Stimulated activated CD8-positive, alpha-beta memory T cell treated with anti-CD3 and anti-CD28 coated beads, Interleukin-7, amount 100 ng/mL, for 1 hour (primary cell): ENCODE results near the gene ALDH8A1.

Source experiments
- DNase-seq, 2 donors: peaks; one replicate each; pipeline ENCODE4 v3.0.0-alpha.2; 2020; ENCODE audit warnings: low read depth in 2 of 2

The ALDH8A1 gene, protein sequence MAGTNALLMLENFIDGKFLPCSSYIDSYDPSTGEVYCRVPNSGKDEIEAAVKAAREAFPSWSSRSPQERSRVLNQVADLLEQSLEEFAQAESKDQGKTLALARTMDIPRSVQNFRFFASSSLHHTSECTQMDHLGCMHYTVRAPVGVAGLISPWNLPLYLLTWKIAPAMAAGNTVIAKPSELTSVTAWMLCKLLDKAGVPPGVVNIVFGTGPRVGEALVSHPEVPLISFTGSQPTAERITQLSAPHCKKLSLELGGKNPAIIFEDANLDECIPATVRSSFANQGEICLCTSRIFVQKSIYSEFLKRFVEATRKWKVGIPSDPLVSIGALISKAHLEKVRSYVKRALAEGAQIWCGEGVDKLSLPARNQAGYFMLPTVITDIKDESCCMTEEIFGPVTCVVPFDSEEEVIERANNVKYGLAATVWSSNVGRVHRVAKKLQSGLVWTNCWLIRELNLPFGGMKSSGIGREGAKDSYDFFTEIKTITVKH

DNA sequence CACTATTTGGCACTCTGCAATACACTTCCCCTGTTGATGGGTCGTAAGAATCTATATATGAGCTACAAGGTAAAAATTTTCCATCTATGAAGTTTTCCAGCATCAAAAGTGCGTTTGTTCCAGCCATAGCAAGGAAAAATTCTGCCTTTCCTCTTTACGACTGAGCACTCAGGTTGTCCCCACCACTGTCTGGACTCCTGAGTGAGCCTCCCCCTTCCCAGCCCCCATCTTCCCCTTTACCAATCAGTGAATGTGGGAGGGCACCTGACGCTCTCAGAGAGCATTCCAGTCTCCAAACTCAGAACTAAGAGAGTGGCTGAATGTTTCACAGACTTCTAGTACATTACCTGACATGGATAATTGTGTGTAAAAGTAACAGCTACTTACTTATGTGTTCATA, at the start of gene ALDH8A1:
TSS of gene ALDH8A1 (minus strand) at position 175 of the 400 bp plus-strand sequence. CDS start at position 127, 48 bp downstream.
- DNase-seq: no peak

DNA sequence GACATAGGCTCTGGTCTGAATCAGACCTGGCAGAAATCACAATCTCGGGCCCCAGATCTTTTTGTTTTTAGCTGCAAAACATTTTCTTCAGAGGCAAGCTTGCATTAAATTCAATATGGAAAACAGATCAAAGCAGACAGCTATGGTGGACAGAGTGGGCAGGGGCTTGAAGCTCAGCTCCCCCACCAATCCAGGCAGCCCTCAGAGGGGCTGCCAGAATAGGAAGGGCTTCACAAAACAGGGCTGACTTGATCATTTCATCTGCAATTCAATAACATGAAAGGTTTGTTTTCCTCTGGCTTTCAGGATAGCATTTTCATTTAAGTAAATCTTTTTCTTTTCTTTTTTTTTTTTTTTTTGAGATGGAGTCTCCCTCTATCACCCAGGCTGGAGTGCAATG, 49.2 kb upstream of the ALDH8A1 start:
- DNase-seq: no peak

DNA sequence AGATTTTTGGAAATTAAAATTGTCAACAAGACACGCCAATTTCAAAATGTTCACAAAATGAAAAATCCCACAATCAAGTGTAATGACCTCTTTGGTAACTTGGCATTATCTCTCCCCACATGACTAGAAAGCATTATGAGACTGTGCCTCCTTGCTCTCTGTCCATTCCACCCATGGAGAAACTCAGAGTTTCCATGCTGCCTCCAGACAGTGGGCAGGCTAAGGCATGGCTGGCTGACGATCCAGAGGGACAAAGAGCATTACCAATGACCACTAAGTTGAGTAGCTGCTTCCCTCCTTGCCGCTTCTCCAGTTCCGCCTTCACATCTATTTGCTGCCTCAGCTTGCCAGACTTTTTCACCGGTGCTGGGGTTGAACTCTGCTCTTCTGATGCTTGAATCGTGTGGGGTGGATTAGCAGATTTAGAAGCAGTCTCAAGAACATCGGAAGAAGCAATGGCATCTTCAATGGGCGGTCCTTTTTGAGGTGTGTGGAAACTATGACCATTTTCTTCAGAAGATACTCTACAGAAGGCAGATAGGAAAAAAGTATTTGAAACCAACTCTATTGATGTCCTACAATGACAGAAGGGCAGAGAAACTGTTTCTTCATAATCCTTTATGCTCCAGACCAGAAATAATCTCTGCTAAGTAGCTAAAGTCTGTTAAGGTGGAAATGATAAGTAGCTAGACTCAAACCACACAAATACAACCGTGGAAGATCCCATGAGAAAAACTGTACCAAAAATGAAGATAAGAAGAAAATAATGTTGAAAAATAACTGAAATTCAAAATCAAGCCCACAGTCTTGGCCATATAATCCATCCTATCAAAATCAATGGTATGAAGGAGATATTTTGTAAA, 47.5 kb upstream of the ALDH8A1 start:
- DNase-seq: no peak

DNA sequence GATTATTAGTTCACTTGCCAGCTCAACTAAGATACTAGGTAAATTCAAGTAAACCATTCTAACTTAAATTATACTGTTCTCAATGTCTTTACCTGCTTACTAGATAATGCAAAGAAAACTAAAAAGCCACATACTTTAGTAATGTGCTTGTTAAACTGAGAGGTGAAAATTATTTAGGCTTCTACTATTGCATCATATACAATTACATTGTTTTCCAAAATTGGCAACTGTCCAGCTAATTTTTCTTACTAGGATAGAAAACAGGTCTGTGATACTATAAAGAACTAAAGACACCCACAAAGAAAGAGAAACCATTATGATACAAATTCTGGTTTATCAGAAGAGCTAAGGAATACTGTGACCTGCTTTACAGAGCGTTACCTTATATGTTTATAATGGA, 45.6 kb upstream of the ALDH8A1 start:
- no peak for DNase-seq

DNA sequence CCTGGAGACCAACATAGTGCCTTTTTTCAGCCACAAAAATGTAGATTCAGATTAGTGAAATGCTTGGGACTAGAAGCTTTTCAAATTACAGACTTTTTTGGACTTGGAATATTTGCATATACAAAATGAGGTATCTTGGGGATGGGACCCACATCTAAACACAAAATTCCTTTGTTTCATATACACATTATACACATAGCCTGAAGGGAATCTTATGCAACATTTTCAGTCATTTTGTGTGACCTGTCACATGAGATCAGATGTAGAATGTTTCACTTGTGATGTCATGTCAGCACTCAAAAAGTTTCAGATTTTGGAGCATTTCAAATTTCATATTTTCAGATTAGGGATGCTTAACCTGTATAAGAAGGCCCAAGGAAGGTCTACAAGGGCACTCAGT, 44.5 kb upstream of the ALDH8A1 start:
- no peak for DNase-seq

DNA sequence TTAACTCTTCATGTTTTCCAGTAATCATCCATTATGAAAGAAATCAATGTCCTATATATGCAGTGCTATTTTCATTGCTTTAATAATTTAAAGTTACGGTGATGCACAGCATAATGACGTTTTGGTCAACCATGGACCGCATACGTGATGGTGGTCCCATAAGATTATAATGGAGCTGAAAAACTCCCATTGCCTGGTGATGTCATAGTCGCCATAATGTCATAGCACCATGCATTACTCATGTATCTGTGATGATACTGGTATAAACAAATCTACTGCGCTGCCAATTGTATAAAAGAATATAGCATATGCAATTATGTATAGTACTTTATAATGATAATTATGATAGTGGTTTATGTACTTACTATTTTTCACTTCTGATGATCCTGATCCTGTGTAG, 42.3 kb upstream of the ALDH8A1 start:
- DNase-seq: no peak

DNA sequence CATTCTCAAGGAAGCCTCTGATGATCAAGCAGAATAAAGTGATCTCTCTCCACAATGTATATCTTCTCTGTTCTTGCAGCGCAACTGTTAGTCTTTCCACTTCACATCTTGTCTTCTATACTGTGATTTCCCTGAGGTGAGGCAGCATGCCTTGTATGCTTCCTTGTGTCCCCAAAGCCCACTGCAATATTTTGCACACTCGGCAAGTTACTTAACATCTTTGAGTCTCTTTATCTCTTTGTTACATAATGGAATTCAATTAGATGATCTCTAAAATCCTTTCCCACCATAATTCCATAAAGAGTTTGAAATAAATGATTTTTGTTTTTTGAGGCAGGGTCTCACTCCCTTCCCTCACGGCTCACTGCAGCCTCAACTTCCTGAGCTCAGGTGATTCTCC, 40.4 kb upstream of the ALDH8A1 start:
- DNase-seq: no peak

DNA sequence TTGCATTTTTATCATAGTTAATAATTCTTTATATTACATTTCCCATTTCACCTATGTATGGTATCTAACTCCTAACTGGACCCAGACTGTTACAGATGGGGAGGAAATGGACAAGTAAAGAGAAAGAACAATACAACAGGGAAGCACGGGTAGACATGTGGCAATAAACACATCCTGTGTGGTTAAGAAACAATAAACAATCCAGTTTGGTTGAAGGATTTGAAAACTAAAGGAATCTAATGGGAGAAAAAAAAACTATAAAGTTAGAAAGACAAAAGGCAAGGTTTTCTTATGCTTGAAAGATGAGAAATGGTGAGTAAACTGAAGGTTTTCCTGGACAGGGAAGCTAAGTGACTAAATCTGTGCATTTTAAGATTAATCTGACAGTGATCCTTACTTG, 34.9 kb upstream of the ALDH8A1 start:
- no peak for DNase-seq

DNA sequence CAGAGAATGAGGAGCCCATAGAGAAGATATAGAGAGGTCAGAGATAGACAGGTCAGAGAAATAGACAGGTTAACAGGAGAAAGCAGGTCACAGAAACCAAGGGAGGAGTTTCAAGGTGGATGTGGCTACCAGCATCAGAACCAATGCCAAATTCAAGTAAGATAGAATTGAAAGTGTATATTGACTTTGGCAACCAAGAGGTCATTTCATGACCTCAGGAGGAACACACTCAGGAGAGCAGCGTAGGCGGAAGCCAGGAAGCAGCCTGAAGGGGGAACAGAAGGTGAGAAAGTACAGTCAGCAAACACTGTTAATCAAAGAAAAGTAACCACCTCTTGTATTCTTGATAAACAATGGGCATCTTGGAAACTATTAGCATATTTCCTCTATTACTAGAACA, 33.9 kb upstream of the ALDH8A1 start:
- no peak for DNase-seq

DNA sequence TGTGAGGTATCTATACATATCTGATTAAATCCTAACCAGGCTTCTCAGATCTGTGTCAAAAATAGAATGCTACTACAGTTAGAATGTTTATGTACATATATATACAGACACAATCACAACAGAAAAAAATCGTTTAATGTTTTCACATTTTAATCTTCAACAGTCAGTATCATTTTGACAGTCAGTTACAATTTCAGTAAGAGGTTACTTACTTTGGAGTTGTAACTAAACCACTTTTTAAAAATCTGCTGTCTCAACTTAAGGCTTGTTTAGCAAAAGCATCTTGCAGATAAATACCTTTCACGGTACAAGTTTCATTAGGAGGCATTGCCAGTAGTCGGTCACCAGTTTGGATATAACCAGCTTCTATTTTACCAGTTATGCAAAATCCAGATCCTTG, 32.3 kb upstream of the ALDH8A1 start:
- no peak for DNase-seq

DNA sequence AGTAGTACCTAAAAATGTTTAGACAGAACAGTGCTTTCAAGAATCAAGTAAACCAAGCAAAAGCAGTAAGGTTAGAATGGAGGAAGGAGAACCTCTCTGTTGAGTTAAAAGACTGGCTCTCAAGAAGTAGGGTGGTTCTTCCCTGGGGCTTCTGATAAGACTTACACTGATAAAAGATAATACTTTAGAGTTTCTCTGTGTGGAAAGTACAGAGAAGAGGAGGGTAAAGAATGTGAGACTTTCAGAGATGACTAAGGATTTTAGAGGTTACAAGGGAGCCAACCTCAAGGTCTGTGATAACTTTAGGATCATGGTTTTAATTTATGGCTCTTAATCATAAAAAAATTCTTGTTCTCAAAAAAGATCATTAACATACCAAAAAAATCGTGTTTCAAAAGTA, 30.9 kb upstream of the ALDH8A1 start:
- DNase-seq: no peak

DNA sequence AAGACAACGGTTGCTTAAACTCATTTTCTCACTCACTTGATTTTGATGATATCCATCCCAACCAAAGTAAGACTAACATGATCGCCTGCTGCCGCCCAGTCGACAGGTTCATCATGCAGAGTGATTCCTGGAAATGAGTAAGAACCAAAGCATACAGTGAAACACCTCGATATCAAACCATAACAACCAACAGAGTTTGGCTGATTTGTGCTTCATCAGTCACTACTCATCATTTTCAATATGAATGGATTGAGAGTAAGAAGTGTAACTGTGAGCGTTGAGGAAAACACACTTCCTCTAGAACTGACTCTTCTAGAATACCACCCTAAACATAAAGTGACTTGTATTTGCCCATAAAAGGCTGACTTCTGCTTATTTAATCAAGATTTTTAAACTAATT, 29.2 kb upstream of the ALDH8A1 start:
- DNase-seq: no peak

DNA sequence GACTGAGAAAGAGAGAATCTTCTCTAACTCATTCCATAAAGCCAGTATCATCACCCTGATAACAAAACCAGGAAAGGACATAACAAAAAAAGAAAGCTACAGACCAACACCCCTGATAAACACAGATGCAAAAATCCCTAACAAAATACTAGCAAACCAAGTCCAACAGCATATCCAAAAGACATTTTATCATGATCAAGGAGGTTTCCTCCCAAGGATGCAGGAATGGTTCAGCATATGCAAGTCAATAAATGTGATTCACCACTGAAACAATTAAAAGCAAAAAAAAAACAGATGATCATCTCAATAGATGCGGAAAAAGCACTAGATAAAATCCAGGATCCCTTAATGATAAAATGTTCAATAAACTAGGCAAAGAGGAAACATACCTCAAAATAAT, 24.5 kb upstream of the ALDH8A1 start:
- DNase-seq: no peak

DNA sequence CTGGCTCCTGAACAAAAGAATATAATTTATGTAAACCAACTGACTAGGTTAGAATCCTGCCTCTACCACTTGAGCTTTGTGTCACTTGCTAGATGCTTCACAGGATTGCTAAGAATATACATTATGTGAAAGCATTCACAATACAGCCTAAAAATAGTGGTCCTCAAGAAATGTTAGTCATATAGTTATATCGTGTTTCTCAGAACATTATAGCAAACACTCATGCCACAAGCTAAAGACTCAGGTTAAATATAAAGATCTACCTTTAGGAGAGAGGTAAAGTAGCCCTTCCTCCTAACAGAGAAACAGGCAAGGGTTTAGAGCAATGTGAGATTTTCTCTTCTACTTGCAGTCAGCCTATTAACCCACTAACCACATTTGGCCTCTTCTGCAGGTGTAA, 17.8 kb upstream of the ALDH8A1 start:
- DNase-seq: no peak

DNA sequence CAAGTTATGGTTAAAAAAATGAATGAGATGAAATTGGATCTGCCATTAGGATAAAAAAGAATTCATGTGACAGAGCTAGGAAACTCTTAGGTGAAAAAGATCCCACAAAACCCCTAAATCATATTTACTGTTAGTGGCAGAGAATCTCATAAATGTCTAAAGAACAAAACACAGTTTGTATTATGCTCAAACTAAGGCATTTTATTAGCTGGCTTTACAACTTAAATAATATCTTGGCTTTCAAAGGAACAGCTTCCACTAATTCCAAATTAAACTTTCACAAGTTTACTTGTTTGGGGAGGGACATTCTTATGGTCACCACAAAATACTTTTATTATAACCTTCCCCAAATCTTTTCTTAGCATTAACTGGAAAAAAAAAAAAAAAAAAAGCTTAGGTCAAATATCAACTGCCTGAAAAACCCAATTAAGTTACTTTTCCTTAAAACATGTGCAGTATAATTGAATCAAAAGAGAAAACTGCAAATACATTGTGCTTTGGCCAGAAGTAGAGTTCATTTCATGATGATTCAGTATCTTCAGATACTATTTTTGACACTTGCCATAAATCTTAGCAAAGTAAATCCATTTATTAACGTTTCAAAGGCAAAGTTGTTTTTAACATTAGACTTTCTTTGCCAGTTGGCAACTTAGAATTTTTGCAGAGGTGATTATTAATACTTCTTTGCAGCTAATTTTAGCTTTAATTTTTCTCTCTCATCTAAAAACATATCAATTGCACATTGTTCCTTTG, 14.7 kb upstream of the ALDH8A1 start:
- no peak for DNase-seq

DNA sequence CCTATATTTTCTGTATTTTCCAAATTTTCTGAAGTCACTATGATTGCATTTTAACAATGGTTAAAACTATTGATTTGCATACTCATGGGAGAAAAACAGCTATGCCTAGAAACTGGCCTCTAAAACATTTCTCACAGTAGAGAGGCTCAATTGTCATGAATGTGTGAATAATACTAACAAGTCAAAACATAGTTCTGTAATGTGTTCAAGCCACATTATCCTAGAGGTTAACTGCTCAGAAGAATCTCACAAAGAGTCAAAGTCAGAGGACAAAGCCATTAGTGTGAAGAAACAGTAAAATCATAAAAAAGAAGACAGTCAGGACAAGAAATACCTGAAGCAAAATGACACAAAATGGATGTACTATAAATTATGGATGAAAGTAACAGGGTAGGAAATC, 12.5 kb upstream of the ALDH8A1 start:
- DNase-seq: no peak

DNA sequence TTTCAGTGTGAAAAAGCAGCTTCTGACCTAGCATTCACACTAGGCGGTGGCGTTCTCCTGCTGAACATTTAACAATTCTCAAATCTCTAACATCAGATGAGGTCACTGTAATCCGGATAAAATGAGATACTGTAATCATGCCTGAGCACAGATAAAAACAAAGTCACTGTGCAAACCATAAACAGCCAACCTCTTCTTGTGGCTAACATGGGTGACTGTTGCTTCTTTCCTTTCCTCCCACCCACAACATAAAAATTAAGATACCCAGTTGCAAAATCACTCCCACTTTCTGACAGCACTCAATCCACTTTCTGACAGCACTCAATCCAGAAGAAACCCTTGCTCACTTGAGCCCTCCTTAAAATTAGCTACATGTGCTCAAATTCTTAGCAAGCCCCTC, 11.5 kb upstream of the ALDH8A1 start:
- DNase-seq: no peak

DNA sequence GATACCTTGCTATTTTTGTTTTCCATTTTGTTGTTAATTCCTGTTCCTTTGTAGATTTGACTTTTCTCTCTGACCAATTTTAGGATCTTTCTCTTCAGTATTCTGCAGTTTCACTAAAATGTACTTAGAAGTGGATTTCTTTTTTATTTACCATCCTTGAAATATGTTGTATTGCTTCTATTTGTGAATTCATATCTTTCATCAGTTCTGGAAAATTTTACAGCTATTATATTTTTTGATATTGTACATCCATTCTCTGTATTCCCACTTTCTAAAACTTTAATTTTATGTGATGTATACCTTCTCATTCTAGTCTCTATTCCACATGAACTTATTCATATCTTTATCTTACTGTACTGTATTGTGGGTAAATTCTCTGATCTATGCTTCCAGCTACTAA, 9.7 kb upstream of the ALDH8A1 start:
- no peak for DNase-seq

DNA sequence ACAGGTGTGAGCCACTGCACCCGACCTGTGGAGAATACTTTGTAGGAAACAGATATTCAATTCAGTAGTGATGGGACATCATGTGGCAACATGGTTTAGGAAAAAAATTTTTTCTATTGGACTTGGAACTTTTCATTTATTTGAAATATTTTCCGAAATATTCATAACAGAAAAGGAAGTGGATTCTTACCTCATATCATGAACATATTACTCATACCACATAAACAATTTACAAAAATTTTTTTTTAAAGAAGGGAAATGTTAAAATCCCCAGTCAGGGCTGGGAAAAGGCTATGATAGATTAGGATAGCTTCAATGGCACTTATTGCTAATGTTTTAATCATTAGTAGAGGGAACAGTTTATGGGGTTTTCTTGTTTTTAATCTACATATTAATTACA, 6.8 kb upstream of the ALDH8A1 start:
- no peak for DNase-seq

DNA sequence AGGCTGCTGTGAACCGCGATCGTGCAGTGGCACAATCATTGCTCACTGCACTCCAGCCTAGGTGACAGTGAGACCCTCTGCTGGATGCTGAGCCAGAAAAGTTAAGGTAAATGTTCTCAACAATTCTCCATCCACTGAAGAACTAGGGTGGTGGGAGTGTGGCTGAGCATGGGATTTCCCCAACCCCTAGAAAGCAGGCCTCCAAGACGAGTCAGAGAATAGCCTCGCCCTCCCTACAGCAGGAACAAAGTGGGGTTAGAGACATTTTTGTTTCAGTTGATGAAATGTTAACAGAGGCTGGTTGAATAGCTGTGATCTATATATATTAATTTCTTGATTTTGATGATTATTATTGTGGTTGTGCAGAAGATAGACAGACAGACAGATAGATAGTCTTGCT, 6.1 kb upstream of the ALDH8A1 start:
- no peak for DNase-seq

DNA sequence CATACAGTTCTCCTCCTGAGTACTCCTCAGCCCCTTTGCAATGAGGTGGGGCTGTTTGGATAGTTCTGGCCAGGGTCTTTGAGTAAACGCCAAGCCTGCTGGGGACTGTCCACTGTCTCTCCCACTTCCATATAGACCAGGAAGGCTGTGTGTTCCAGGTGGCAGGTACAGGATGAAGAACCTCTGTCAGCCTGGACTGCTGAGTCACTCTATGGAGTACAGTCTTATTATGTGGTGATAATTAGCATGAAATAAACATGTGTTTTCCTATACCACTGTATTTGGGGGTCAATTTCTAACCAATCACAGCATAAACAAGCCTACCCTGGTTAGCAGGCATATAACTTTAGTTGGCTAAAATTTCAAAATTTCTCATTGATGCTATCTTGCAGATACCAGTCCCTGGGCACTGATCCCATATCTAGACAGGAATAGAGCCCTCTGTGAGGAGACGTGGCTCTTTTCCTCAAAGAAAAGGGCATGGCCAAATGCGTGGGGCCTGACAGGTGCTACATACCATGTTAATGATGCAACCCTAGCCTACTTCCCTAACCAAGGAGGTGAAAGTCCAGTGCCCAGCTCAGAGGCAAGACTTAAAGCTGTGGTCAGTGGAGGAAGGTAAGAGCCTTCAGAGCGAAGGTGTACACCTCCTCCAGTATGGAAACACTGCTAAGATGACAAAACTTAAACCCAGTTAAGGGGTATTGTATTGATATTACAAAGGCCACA, 4.5 kb upstream of the ALDH8A1 start:
- DNase-seq: no peak
